HG03565 (cell line): ENCODE results near the gene YLPM1.

Source experiments
- ATAC-seq: cut with Tn5 transposase; IDR thresholded peaks from one replicate; pipeline ENCODE4 v1.9.1; 2021; ENCODE audit warnings: mild to moderate bottlenecking, moderate library complexity; ENCODE audit not compliant: unreplicated experiment

YLPM1 gene

GRCh38 chr14:74865156-74865555, 102.0 kb downstream of the YLPM1 start:
- ATAC-seq: no peak

- ATAC-seq: no peak
Observed at GRCh38 chr14:74866708-74867389, 103.7 kb downstream of the YLPM1 start.

DNA sequence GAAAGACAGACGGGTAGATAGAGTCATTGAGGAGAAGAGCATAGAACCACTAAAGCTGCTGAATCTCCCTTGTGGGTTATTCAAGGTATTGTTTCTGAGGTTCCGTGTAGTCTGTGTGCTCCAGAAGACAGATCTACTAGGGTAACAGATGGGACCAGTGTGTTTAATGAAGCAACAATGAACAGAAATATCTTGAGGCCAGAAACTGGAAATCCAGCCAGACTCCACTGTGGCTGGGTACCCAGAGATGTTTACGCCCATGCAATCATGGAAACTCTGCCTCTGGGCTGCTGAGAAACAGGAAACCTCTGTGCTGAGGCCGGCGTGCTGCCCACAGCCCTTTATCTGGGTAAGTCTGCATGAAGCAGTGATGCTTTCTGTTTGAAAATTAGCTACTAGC, 104.6 kb downstream of the YLPM1 start:
- ATAC-seq: no peak

- ATAC-seq: no peak
Observed at GRCh38 chr14:74868739-74869138, 105.6 kb downstream of the YLPM1 start.

DNA sequence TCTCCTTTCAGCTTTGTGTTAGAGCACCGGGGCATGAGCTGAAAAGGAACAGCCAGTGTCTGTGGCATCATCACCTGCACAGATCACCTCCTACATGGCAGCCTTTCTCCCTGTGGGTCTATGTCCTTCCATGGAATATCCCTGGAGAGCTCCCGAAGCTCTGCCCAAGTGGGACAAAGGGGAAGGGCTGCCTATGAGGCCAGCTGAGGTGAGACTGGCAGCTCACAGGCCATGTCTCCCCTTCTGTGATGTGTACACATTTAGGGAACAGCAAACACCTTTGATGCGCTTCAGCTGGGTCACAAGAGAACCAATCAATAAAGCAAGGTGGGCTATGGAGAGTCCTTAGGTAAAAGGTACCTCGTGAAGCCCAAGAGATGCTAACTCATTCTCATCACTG, 108.7 kb downstream of the YLPM1 start:
- ATAC-seq: no peak

DNA sequence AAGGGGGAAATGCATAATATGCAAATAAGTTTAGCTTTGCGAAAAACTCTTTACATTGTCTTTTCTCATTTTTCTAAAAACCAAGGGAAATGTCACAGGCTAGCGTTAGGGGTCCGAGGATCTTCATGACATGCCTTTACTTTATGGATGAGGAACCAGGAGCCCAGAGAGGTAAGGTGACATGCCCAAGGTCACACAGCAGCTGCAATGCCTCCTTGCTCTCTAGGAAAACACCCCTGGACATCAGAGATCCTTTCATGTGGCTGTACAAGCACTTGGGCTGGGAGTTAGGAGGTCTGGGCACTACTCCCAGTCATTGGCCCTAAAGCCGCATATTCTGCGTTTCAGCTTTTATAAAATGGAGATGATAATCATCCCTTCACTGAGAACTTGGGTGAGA, 112.1 kb downstream of the YLPM1 start:
- ATAC-seq: no peak

- no peak for ATAC-seq
Observed at GRCh38 chr14:74875941-74876913, 113.1 kb downstream of the YLPM1 start, which contains the start of gene PROX2. TSS of gene PROX2 (minus strand) at chr14:74876145. CDS start at chr14:74863834, 12,311 bp downstream.

- no peak for ATAC-seq
Observed at GRCh38 chr14:74879427-74880182, 116.5 kb downstream of the YLPM1 start.

- peak; percentile 79 for ATAC-seq
Observed at GRCh38 chr14:74881431-74882102, 118.5 kb downstream of the YLPM1 start, which contains the start of gene DLST. TSS of gene DLST (plus strand) at chr14:74881916. CDS start at chr14:74881954, 38 bp downstream.

- ATAC-seq: peak; percentile 21
Observed at GRCh38 chr14:74882103-74882920, 119.2 kb downstream of the YLPM1 start.
